GM12873 (cell line): ENCODE data around the gene VTI1A.

Source experiments
- CTCF ChIP-seq: IDR thresholded peaks from 2 replicates; pipeline ENCODE4 v1.5.1; 2012; ENCODE audit warnings: low read depth, mild to moderate bottlenecking, moderate library complexity, low read length, control low read depth; ENCODE audit not compliant: insufficient read depth; ENCODE audit errors: missing control alignments

The VTI1A gene

GRCh38 chr10:112548535-112549276 is 101.7 kb downstream of the VTI1A start:
- TF ChIP-seq CTCF, result no peak

GRCh38 chr10:112552593-112553110 is 105.6 kb downstream of the VTI1A start:
- TF ChIP-seq CTCF, result no peak

DNA sequence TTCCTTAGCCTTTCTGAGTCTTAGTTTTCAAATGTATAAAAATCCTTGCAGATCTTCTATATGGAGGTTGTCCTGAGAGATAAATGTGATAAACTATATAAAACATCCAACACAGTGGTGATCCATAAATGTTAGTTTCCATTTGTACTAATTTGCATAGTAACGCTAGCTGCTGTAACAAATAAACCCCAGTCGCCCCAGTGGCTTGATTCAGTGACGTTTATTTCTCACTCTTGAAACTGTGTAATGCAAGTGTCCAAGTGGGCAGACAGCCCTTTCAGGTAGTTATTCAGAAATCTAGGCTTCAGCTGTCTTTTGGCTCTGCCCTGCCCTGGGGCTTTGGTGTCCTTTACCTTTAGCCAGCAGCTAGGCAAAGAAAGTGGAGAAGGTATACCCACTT is 106.3 kb downstream of the VTI1A start:
- no peak for TF ChIP-seq CTCF

DNA sequence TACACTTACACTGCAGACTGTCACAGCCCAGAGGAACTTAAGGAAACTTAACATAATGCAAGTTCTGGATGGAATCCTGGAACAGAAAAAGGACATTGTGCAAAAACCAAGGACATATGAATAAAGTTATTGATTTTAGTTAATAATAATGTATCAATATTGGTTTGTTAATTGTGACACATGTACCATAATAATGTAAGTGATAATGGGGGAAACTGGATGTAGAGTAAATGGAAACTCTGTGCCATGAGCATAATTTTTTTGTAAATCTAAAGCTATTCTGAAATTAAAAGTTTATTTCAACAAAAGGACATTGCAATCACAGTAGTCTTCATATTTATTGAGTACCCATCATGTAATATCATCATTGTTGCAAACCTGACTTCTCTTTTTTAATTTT is 107.2 kb downstream of the VTI1A start:
- no peak for TF ChIP-seq CTCF

DNA sequence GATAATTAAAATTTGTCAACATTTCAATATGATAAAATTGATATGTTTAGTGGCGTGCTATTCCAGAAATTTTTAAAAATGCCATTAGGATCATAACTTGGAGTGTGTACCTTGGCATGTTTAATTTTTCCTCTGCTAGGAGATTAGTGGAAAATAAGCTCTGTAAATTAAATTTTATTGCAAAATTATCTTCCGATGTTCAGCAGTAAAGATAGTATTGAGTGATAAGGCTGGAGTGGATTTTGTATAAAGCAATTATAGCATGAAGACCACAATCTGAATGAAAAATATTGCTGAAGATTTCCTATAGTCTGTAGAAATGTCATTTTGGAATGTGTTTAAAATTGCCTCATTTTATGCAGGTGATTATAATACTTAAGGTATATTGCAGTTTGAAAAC is 110.2 kb downstream of the VTI1A start:
- TF ChIP-seq CTCF, result no peak

GRCh38 chr10:112558476-112559142 is 111.6 kb downstream of the VTI1A start:
- no peak for TF ChIP-seq CTCF

GRCh38 chr10:112559349-112559748 is 112.3 kb downstream of the VTI1A start:
- no peak for TF ChIP-seq CTCF
